MCF 10A (cell line): ENCODE data around the gene SUV39H1. TPM values are rescaled to one million over a fixed set of nuclear protein-coding genes. Genes with fewer than 3 reads are reported as not detected.

ENCODE experiments used
- BruUV-seq: library from RNA; stranded (reverse); fragments of 400-500 nt; replicated peaks from 2 replicates; lab custom pipeline; 2021; lab: Mats Ljungman, UMichigan
- CTCF ChIA-PET: fragments of 300-600 bp; sonication (Branson Sonifier 250); formaldehyde crosslinking; extraction: SDS; loops from one replicate; lab custom pipeline; 2021; ENCODE audit warnings: antibody characterized with exemption, inconsistent platforms; lab: Yijun Ruan, JAX
- POLR2A ChIA-PET: fragments of 300-600, 350-650 bp; sonication (Branson Sonifier 250); formaldehyde crosslinking; extraction: SDS; loops from one replicate; lab custom pipeline; 2020; ENCODE audit warnings: antibody characterized with exemption, inconsistent platforms; lab: Yijun Ruan, JAX
- DNase-seq: peaks from one replicate; pipeline ENCODE4 v3.0.0-alpha.2; 2018; ENCODE audit not compliant: unreplicated experiment
- H3K27ac Mint-ChIP-seq: one replicate; pipeline ENCODE4 v1.8.0; 2022; ENCODE audit warnings: mild to moderate bottlenecking, low read depth, mixed read lengths; ENCODE audit not compliant: unreplicated experiment
- H3K27me3 Mint-ChIP-seq: one replicate; pipeline ENCODE4 v1.8.0; 2022; ENCODE audit warnings: mixed read lengths; ENCODE audit not compliant: insufficient read depth, unreplicated experiment
- H3K36me3 Mint-ChIP-seq: one replicate; pipeline ENCODE4 v1.8.0; 2022; ENCODE audit warnings: mild to moderate bottlenecking, moderate library complexity, mixed read lengths; ENCODE audit not compliant: insufficient read depth, unreplicated experiment
- H3K4me1 Mint-ChIP-seq: one replicate; pipeline ENCODE4 v1.8.0; 2022; ENCODE audit warnings: mixed read lengths; ENCODE audit not compliant: insufficient read depth, unreplicated experiment
- H3K4me3 Mint-ChIP-seq: one replicate; pipeline ENCODE4 v1.8.0; 2022; ENCODE audit warnings: mild to moderate bottlenecking, moderate library complexity, mixed read lengths; ENCODE audit not compliant: unreplicated experiment
- H3K9me3 Mint-ChIP-seq: one replicate; pipeline ENCODE4 v1.8.0; 2022; ENCODE audit warnings: mixed read lengths; ENCODE audit not compliant: unreplicated experiment
- CTCF ChIP-seq: fragments of 200-600 bp; IDR thresholded peaks from one replicate; pipeline ENCODE4 v1.8.0; 2022; ENCODE audit warnings: antibody characterized with exemption, mild to moderate bottlenecking; ENCODE audit not compliant: unreplicated experiment
- intact Hi-C: fragments of 100-400 bp; cut with micrococcal nuclease; formaldehyde crosslinking; loops from 2 replicates; pipeline ENCODE4 v1.14.1; 2022
- total RNA-seq: library from RNA; stranded (reverse); gene quantifications from 2 replicates; pipeline ENCODE4 v1.2.3, GENCODE V29; 2022

Gene SUV39H1
- total RNA-seq, 1 experiment from 2014 or later, result 8.7 TPM

GRCh38 chrX:48715072-48715471 is 18.5 kb downstream of the SUV39H1 start:
- Mint-ChIP-seq H3K27me3 (no peaks in the 10 kb centered on the region), H3K4me1 (peaks cover 18% of the 10 kb centered on the region), H3K36me3 (no peaks in the 10 kb centered on the region), H3K4me3 (no peak overlapping the region), H3K9me3 (peaks cover 16% of the 10 kb centered on the region), H3K27ac (no peak overlapping the region)
- BruUV-seq, result no TSS peak
- peak; percentile 3 for DNase-seq
- intact Hi-C loops, result no loop called here
- CTCF ChIA-PET, result no interaction called here
- POLR2A ChIA-PET, result no interaction called here
- no peak for TF ChIP-seq CTCF

GRCh38 chrX:48715876-48716502 is 19.5 kb downstream of the SUV39H1 start:
- intact Hi-C loops, result no loop called here
- no peak for TF ChIP-seq CTCF
- ChIA-PET CTCF (no interaction called here), POLR2A (no interaction called here)
- no peak overlapping the region for H3K4me3 Mint-ChIP-seq
- peaks cover 16% of the 10 kb centered on the region for H3K9me3 Mint-ChIP-seq
- no peaks in the 10 kb centered on the region for H3K27me3 Mint-ChIP-seq
- H3K4me1 Mint-ChIP-seq, result peaks cover 18% of the 10 kb centered on the region
- no peaks in the 10 kb centered on the region for H3K36me3 Mint-ChIP-seq
- DNase-seq, result no peak
- BruUV-seq, result no TSS peak
- H3K27ac Mint-ChIP-seq, result no peak overlapping the region

- Mint-ChIP-seq H3K27ac (no peak overlapping the region), H3K27me3 (no peaks in the 10 kb centered on the region), H3K36me3 (no peaks in the 10 kb centered on the region), H3K9me3 (peaks cover 7% of the 10 kb centered on the region), H3K4me1 (peaks cover 3% of the 10 kb centered on the region), H3K4me3 (no peak overlapping the region)
- no TSS peak for BruUV-seq
- DNase-seq, result no peak
- intact Hi-C loops, result no loop called here
- POLR2A ChIA-PET, result interaction anchor here (0.7 kb wide), 2 partner anchors 15 to 268 kb away, joined by 3 to 5 read pairs; no protein-coding TSS in a partner anchor
- CTCF ChIA-PET, result no interaction called here
- no peak for TF ChIP-seq CTCF
These were observed 23.4 kb downstream of the SUV39H1 start for GRCh38 chrX:48719958-48720357.

GRCh38 chrX:48720577-48721250 is 24.2 kb downstream of the SUV39H1 start:
- no peak overlapping the region for H3K4me3 Mint-ChIP-seq
- no peak overlapping the region for H3K27ac Mint-ChIP-seq
- DNase-seq, result no peak
- POLR2A ChIA-PET, result interaction anchor here (0.7 kb wide), 1 partner anchor 568 kb away, joined by 3 read pairs; no protein-coding TSS in a partner anchor
- intact Hi-C loops, result no loop called here
- no peaks in the 10 kb centered on the region for H3K27me3 Mint-ChIP-seq
- no peaks in the 10 kb centered on the region for H3K4me1 Mint-ChIP-seq
- H3K36me3 Mint-ChIP-seq, result no peaks in the 10 kb centered on the region
- CTCF ChIA-PET, result no interaction called here
- peaks cover 7% of the 10 kb centered on the region for H3K9me3 Mint-ChIP-seq
- no peak for TF ChIP-seq CTCF
- no TSS peak for BruUV-seq
